T-helper 22 cell (primary cell): ENCODE measurements around the gene DUS3L.
"Not testable (repeated sequence)": the region's sequence is repeated elsewhere in the genome, so short reads cannot be mapped to it uniquely, and the experiment has no call there.

ENCODE experiments used
- DNase-seq: peaks from one replicate; pipeline ENCODE4 v3.0.0-alpha.2; 2020; ENCODE audit warnings: low read depth

Gene DUS3L

DNA sequence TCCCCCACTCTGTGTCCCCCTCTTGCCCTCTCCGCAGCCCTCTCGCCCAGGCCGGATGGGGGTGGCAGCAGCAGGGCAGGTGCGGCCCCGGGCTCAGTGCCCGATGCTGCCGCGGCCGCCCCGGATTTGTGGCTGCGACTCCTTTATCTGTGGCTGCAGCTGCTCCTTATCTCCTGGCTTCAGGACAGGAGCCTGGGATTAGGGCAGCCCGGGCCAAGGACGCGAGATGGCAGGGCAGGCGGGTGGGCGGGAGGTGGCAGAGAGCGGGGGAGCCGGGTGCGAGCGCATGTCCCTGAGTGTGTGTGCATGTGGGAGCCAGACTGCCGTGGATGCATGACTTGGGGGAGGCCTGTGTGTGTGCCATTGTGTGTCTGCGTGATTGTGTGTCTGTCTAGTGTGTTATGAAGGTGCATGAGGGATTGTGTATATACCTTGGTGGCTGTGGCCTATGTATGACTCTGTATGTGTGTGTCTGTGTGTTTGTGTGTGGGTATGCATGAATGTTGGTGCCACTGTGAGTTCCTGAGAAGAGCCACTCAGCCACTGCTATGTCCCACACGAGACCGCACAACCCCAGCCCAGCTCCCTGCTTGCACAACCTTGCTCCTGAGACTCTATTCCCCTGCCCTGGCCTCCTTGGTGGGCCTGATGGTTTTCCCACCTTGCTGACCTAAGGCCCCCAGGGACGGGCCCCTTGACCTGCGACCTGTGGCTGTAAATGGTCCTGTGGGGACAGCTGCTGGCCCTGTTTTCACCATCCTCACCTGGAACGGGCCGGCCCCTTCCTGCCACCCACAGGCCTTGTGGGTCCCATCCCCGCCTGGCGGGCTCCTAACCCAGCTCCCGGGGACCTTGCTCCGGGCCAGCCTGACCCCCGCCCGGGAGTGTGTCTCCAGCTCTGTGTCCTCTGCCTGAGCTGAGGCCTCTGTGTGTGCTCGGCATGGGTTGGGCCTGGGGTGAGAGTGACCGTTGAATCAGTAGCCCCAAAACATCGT is 8.6 kb upstream of the DUS3L start:
- DNase-seq: no peak

DNA sequence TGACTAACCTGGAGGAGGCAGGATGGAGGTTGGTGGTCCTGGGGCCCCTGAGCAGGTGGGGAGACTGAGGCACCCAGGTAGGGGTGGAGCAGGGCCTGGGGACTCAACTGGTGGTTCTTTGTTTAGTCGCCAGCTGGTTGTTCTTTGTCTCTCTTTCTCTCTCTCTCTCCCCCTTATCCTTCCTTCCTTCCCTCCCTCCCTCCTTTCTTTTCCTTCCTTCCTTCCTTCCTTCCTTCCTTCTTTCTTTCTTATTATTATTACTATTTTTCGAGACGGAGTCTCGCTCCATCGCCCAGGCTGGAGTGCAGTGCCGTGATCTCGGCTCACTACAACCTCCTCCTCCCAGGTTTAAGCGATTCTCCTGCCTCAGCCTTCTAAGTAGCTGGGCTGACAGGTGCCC is 7.3 kb upstream of the DUS3L start:
- no peak for DNase-seq

DNA sequence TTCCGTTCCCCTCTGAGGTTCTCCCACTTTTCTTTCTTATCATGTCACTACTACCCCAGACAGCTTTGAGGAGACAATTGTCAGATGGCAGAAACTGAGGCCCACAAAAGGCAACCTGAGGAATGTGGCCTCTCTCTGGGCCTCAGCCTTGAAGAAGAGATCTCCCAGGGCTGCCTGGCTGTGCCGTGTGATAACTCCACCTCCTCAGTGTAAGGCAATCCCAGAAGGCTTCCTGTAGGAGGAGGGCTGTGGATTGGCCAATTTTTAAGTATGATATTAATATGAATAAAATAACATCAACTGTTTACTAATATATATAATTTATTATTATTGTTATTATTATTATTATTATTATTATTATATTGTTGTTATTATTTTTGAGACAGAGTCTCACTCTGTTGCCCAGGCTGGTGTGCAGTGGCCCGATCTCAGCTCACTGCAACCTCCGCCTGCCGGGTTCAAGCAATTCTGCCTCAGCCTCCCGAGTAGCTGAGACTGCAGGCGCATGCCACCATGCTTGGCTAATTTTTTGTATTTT is 4.5 kb upstream of the DUS3L start:
- DNase-seq: no peak

DNA sequence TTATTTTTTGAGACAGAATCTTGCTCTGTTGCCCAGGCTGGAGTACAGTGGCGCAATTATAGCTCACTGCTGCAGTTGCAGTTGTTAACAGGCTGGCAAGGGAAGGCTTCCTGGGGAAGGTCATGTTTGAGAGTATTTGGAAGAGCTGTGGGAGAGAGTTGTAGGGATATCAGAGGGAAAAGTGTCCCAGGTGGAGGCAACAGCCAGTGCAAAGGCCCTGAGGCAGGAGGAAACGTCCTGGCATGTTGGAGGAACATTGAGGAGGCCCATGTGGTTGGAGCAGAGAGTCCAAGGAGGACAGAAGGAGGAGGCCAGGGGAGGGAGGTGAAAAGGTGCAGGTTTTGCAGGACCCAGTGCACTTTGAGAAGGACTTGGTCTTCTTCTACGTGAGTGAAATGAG is 2.2 kb upstream of the DUS3L start:
- DNase-seq: no peak

DNA sequence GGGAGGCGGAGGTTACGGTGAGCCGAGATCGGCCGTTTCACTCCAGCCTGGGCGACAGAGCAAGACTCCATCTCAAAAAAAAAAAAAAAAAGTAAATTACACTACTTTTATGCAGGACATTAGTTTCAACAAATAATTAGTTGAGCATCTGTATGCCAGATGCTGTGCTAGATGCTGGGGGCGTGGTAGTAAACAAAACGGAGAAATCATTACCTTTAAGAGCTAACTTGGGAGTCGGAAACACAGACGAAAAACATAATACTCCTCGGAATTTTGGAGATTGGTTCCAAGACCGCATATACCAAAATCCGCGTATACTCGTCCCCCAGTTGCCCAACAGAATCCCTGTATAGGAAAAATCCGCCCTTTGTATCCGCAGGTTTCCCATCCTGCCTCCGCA is 1.3 kb upstream of the DUS3L start:
- no peak for DNase-seq

DNA sequence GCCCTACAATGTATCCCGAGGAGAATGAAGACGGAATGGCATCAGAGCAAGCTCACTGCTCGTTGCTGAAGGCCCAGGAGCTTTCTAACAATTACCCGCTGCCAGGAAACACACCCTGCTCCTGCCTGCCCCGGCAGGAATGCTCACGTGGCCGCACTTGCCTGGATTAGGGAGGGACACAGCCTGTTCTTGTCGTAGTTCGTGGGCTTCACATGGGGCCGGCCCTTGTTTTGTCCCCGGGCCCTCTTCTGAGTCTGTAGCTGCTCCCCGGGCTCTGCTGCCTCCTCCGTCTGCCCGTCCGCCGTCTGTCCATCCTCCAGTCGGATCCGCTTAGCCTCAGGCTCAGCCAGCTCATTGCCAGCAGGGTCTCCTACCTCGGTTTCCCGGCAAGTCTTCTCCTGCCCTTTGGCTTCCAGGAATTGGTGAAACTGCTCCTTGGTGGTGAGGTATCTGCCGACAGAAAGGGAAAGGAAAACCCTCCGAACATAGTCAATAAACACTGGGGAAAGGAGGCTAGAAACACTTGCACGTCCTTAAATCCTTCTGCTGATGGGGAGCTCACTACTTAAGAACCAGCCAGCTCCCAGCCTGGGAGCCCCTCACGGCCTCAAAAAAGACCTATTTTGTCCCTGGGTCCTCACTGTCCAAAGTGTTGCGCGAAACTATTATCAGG is 941 bp downstream of the DUS3L start:
- DNase-seq: no peak

DNA sequence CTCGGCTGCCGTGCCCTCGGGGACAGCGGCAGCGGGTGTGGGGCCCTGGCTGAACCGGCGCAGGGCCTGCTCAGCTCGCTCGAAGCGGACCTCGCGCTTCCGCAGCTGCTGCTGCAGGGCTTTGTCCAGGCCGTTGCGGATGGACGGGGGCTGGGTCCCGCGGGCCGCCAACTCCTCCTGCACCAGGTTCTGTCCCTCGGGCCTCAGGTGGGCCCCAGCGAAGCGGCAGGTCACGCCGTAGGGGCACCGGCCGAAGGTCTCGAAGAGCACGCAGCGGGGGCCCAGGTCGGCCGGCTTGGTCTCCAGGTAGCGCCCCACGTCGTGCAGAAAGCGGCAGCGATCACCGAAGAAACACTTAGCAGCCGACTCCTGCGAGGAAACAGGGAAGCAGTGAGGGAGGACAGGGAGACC is 1.6 kb downstream of the DUS3L start:
- no peak for DNase-seq

DNA sequence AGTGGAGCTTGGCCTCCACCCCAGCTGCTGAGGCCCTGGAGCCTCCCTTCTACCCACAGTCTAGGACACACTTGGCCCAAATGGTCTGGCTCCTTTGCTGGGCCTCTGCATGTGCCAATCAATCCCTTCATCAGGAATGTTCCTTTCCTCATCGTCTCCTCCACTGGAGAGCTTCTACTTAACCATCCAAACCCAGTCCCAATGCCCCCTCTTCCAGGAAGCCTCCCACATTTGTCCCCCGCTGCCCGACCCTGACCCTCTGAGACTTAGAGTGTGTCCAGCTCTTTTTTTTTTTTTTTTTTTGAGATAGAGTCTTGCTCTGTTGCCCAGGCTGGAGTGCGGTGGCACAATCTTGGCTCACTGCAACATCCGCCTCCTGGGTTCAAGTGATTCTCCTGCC is 2.5 kb downstream of the DUS3L start:
- no peak for DNase-seq

DNA sequence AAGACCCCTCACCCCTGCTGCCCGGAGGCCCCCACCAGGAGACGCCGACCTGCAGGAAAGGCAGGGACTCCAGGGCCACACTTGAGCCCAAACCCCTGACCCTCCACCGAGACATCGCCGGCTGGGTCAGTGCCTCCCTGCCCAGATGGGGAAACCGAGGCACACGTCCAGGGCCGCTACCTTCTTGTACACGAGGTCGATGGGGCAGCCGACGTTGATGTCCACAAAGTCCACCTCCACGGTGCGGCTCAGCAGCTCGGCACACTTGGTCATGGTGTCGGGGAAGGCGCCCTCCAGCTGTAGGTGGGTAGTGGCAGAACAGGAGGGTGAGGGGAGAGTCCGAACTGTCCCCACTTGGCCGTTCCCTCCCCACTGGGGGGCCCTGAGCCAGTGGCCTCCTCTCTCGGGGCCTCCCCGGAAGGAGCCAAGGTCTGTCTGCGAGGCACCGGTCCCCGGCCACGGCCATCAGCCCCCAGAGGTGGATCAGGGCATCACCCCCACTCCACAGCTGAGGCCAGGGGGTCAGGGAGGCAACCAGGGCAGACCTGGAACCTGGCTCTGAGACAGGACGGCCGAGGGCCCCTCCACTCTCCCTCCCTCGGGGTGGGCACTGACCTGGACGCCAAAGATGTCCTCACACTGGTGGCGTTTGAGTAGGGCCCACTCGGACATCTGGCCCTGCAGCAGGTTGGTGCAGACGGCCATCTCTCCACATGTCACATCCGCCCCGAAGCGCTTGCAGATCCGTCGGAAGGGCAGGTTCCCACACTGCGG is 3.4 kb downstream of the DUS3L start:
- DNase-seq: no peak

DNA sequence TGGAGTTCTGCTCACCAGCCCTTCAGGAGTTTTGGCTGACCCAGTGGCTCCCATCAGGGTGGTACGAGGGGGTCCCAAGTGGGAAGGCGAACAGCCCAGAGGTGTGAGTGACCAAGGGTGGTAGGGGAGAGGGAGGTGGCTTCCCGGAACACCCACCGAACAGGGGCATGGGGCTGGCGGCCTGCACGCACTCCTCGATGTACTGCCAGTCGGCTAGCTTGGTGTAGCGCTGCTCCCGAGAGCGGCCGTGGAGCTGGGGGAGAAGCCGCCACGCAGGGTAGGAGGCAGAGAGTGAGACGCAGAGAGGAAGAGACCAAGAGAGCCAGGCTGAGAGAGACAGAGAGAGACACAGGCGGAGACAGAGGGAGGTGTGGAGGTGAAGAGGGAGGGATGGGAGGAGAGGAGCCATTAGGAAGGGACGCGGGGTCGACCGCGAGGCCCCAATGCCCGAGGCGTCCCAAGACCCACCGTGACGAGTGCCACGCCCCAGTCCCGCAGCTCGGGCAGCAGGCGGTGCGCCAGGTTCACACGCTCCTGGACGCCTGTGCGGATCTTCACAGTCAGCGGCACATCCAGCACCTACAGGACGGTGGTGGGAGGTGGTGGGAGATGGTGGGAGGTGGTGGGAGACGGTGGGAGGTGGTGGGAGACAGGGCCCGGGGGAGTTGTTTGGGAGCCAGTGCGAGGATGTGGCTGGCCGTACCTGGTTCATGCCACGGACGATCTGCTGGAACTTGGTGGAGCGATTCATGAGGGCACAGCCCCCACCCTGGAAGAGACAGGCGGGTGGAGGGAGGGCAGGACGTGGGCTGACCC is 4.2 kb downstream of the DUS3L start:
- no peak for DNase-seq

DNA sequence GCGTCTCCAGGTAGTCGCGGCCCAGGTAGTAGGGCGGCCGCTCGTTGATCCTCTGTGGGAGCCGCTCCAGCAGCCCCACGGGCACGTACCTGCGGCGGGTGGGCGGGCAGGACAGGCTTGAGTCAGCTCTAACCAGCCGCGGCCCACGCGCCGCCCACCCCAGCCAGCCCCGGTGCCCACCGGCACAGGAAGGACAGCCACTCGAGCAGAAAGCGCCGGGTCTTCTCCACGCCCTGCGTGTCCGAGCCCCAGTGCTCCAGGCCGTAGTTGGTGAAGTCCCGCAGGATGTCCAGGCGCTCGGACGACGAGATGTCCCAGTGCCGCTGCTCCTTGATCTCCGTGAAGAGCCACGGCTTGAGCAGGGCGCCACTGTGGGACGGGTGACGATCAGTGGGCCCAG is 5.5 kb downstream of the DUS3L start:
- no peak for DNase-seq

DNA sequence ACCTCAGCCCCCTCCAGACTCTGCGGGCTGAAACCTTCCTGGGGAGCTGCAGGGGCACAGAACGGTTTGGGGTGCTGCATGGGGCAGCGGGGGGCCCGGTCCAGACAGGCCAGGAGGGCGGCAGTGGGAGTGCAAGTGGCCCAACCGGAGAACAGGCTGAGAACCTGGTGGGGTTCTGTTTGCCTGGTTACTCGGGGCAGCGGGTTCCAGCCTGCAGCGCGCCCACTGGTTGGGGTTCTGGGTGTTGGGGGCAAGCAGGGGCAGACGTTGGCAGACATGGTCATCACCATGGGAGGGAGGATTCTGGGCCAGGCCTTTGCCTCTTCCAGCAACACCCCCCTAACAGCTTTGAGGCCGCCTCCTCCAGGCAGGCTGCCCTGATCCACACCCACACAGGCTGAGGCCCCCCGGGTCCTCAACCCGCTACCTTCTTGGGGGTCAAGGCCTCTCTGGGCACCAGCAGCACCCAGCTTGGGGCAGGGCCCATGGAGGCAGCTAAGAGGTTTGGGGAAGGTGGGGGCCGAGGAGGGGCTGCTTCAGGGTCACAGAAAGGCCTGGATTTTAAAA is 6.3 kb downstream of the DUS3L start, which contains the start of gene PRR22:
Gene PRR22 (minus strand): TSS at position 166 of the 567 bp plus-strand sequence. CDS start 86 bp downstream, at position 80.
- no peak for DNase-seq

DNA sequence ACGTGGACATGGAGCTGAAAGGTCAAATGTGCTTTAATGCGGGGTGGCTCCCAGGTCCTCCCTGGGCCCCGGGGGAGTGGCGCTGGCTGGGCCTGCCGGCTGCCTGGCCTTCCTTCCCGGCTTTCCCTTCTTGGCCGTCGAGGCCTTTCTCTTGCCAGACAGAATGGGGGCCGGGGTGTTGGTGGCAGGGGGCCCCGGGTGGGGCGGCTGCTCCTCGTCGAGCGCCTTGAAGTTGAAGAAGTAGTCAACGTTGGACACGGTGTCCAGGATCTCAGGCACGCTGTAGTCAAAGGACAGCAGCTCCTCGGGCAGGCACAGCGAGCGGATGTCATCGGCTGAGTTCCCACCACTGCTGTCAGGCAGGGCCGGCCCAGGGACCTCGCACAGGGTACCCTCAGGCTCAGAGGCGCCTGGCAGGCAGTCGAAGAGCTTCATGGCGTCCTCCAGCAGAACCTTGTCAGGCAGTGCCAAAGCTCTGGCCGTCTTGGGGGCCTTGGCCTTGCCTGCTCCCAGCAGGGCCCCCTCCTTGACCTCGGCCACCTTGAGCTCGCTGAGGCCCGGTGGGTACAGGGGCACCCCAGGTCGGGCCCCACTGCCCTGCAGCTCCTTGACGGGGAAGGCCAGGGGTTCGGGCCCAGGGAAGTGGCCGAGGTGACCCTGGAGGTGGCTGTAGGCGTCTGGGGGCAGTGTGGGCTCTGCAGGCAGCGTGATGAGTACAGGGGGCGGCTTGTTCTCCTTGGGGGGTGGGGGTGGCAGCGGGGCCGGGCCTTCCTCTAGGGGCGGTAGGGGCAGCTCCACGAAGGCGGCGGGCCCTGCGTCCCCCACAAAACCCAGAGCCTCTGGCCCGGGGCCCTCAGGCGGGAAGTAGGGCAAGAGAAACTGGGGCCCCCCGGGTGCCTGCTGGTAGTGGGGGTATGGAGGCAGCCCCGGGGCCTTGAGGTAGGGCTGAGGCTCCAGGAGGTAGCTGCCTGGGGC is 7.7 kb downstream of the DUS3L start:
- DNase-seq: no peak

DNA sequence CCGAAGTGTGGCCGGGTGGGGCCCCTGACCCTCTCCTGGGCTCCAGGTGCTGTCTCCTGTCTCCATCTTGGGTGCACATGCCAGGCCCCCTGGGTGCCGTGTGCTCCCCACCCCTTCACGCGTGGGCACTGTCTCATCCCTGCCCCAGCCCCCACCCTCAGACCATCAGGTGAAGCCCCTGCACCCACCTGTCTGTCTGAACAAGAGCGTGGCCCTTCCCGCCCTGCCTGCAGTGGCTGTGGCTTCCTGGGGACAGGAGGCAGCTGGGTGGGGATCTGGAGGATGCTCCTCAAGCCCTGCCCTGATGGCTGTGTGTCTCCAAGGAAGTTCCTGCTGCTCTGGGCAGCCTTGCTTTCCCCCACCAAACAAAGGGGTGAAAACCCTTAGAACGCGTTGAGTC is 8.6 kb downstream of the DUS3L start:
- DNase-seq: no peak

DNA sequence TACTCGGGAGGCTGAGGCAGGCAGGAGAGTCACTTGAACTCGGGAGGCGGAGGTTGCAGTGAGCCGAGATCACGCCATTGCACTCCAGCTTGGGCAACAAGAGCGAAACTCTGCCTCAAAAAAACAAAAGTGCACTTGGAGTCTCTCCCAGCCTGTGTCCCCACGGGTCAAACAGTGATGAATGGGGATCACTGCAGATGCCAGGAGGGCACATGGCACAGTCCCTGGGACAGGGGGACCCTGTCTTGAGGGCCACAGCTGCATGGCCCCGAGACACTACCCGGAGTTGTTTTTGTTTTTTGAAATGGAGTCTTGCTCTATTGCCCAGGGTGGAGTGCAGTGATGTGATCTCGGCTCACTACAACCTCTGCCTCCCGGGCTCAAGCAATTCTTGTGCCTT is 10.0 kb downstream of the DUS3L start:
- not testable (repeated sequence) for DNase-seq

DNA sequence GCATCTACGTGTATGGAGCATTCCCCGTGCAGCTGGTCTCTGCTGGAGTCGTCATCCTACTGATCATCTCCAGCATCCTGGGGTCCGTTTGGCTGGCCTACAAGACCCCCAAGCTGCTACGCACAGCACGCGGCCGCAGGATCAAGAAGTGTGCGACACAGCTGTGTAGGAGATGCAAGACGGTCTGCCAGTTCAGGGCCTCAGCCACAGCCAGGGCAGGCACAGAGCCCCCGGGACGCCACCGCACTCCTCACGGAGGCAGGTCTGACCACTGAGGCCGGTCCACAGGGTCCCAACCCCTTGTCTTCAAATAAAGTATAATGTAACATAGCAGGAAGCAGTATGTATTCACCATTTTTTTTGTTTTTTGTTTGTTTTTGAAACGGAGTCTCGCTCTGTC is 12.6 kb downstream of the DUS3L start:
- DNase-seq: no peak

DNA sequence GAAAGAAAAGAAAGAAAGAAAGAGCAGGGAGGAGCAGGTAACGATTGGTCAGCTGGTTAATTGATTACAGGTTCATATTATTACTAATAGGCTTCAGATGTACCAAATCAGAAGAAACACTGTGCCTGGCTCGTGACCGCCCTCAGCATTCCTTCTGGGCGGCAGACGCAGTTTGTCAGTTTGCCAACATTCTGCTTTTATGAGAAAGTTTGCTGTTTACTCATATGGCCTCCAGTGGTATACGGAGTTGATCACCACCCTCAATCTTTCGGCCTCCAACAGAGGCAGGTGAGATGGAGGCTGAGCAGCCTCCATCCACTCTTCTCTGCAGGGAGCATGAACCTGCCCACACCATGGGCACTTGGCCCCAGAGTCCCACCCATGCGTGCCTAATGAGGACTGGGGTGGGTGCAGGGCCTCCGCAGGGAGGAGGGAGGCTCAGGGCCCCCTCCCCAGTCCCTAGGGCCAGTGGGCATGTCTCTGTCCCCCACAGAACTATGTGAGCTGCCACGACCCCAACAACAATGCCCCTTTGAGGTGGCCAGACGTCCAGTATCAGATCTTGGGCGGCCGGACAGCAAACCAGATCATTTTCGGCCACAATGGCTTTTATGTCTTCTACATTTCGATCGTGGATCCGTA is 15.2 kb downstream of the DUS3L start:
- DNase-seq: no peak

DNA sequence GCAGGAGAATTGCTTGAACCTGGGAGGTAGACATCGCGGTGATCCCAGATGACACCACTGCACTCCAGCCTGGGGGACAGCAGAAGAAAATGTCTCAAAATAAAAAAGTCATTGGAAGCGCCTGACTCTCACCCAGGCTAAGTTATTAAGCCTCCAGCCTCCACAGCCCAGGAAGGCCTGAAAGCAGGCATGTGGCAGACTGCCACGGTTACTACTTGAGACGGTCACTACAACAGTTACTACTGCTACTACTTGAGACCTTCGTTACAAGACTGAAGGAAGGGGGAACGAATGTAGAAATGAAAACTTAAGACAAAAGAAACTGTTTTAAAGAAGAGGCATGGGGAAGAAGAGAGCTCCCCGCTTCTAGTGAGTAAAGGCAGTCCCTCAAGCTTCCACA is 16.0 kb downstream of the DUS3L start:
- no peak for DNase-seq

DNA sequence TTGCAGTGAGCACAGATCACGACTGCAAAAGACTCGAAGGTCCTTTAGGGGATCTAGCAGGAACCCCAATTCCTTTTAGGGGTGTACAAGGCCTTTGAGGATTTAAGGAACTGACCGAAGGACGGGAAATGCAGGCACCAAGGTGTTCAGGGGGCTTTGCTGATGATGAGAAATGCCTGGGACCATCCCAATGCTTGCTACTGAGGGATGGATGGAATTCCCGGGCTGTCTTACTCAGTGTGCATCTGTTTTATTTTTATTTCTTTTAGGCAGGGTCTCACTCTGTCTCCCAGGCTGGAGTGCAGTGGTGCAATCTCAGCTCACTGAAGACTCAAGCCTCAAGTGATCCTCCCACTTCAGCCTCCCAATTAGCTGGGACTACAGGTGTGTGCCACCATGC is 17.7 kb downstream of the DUS3L start:
- DNase-seq: no peak
